Central memory CD4-positive, alpha-beta T cell (primary cell): ENCODE data around the gene NARS2.
"Not testable (repeated sequence)": the region's sequence is repeated elsewhere in the genome, so short reads cannot be mapped to it uniquely, and the experiment has no call there.

Experiments used
- DNase-seq: peaks from one replicate; pipeline ENCODE4 v3.0.0; 2022

Gene NARS2

DNA sequence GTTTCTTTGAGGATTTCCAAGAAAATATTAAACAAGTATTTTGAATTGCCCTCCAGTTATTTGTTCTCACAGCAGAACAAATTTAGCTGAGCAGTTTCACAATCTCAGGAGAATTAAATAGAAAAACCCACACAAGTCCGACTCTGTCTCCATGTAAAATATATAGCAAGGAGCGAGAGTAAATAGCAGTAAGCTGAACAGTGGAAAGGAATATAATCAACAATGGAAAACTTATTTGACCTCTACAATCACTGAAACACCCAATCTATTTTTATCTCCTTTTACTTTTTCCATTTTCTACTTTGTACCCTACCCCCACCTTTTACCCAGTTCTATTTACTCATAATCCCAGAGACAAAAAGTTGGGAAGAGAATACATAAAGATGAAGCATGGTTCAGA, 34.4 kb downstream of the NARS2 start:
- DNase-seq: no peak

DNA sequence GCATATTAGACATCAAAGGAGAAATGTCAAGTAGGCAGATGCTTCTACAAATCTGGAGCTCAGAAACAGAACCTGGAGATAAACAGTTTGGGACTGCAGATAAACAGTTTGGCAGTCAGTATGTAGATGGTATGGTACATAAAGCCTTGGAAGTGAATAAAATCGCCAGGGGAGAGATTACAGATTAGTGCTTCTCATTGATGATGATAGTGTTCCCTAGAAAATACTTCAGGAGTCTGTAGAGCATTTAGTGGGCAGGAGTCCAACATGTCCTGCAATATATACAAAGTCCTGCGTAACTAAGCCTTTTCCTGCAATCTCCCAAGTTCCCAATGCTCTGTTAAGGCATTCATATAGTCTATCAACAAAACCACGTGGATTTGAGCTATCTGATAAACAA, 35.2 kb downstream of the NARS2 start:
- DNase-seq: no peak

DNA sequence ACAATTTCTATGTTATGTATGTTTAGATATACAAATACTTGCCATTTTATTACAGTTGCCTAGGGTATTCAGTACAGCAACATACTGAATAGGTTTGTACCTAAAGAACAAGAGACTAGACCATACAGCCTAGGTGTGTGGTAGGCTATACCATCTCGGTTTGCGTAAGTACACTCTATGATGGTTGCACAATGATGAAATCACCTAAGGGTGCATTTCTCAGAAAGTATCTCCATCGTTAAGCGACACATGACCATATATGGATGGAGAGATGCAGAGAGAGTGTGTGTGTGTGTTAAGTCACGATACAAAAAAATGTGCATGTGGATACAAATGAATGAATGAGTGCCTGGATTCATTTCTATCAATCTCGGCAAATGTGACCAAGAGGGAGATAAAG, 37.7 kb downstream of the NARS2 start:
- DNase-seq: no peak

DNA sequence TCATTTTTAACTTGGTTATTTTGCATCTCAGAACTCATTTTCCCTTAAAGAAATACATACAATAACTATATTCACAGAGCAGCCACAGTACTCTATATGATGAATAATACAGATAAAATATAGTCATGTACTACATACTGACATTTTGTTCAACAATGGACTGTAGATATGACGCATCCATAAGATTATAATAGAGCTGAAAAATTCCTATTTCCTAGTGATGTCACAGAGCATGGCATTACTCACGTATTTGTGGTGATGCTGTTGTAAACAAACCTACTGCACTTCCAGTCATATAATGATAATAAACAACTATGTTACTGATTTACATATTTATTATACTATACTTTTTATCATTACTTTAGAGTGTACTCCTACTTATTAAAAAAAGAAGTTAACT, 38.7 kb downstream of the NARS2 start:
- no peak for DNase-seq

DNA sequence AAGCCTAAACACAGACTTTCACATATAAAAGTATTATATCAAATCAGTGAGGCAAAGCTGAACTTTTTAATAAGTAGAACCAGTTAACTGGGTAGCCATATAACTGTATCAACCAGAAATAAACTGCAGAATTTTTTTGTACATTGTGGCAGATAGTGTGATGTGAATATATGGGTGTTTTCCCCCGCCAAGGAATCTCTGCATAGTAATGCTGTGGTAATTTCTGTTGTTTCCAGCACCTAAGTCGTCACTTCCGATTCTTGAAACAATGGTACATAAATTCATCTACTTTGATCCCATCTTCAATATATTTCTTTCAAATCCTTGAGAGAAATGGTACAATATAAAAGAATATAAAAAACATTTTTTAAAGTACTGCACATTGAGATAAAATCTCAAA, 39.6 kb downstream of the NARS2 start:
- no peak for DNase-seq

DNA sequence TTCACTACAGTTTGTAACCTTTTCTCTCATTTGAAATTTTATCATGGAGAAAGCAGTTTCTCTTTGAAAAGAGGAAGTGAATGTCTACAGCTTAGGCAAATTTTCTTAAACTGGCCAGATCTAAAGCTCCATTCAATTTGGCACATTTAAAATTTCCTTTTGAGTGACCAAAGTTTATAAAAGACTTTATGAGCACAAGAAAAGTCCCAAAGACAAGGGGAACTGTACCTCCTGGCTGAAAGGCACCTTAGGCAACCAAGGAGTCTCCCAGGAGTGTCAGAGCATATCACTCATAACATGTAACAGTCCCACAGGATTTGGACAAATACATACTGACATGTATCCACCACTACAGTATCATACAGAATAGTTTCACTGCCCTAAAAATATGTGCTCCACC, 41.3 kb downstream of the NARS2 start:
- DNase-seq: no peak

GRCh38 chr11:78532991-78533390, 41.7 kb downstream of the NARS2 start:
- no peak for DNase-seq

DNA sequence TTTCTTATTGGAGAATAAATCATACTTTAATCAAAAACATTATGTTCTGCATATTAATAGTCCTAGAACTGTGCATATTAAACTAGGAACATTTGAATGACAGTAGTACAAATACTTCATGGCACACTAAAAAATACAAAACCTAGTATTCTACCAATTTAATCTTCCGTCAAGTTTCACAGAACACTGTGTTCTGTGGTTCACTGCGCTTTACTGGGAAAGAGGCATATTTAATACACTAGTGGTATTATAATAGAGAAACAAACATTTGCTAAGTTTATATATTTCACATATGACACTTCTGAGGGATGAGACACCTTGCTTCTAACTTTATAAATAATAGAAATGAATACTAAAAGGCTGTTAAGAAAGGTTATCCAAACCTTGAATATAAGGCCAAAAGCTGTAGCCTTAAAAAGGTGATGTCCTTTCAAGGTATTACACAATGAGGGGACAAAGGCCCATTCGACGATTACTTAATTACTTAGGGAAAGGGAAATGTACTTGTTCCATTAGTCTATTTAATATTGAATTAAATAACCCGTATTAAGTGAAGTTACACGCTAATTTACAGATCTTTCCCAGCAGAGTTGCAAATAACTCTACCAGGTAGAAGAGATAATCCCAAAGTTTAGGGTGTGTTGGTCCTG, 48.0 kb downstream of the NARS2 start:
- no peak for DNase-seq

- DNase-seq: no peak
Observed at GRCh38 chr11:78525720-78526119, 48.9 kb downstream of the NARS2 start.

DNA sequence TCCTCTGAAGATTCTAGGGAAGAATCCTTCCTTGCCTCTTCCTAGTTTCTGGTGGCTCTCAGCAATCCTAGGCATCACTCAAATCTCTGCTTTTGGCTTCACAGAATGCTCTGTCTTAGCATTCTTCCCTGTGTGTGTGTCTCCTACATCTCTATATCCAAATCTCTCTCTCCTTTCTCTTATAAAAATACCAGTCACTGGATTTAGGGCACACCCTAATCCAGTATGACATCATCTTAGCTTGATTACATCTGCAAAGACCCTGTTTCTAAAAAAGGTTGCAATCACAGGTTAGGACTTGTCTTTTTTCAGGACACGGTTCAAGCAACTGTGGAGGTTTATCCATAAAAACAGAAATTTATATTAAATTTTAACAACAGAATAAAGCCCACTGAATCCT, 54.4 kb downstream of the NARS2 start:
- DNase-seq: no peak

DNA sequence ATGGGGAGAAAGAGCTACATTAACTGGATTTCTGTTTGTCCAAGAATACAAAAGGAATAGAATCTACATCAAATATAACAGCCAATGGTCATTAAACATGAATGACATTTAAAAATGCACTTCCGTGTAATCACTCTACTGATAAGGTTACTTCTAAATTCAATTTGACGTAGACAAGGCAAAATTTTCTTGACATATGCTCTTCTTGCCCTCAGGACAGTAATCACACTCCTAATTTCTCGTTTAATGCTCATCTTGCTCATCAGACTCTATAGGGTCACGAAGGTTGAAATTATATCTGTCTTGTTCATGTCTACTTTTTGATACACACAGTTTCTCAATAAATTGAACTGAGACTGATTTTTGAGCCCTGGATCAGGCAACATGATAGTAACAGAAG, 58.4 kb downstream of the NARS2 start:
- no peak for DNase-seq

DNA sequence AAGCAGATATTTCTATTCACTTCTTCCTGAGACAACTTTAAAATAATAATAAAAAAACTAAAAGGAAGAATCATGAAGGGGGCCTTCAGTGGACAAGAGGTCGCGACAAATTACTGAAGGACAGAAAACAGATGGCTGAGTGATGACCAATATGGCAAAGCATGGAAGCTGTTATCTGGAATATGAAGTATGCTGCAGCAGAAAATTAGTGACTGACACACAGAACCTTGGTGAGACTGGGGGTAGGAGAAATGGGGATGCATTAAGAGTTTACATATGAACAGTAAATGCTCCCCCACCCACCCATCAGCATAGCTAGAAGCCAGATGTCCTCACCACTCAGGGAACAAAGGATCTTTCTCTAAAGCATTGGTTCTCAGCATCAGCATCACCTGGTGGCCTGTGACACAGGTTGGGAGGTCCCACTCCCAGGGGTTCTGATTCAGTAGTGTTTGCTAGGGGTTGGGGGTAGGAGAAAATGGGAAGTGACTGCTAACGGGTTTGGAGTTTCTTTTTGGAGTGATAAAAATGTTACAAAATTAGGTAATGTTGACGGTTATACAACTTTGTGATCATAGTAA, 59.7 kb downstream of the NARS2 start:
- no peak for DNase-seq

DNA sequence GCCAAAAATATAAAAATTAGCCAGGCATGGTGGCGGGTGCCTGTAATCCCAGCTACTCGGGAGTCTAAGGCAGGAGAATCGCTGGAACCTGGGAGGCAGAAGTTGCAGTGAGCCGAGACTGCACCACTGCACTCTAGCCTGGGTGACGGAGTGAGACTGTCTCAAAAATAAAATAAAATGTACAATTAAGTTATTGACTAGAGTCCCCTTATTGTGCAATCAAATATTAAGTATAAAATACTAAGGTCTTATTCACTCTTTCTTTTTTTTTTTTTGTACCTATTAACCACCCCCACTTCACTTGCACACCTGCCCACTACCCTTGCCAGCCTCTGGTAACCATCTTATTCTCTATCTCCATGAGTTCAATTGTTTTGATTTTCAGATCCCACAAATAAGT, 61.6 kb downstream of the NARS2 start:
- DNase-seq: not testable (repeated sequence)

DNA sequence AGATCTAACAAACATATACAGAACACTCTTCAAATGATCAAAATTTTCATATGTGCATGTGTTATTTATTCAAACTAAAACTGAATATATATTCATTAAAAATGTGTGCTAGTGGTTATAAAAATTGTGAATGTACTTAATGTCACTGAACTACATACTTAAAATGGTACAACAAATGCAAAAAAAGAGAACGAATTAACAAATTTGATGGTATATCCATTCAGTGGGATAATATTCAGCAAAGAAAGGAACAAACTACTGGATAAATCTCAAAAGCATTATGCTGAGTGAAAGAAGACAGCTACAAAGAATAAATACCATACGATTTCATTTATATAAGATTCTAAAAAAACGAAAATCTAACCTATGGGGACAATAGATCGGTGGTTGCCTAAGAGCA, 64.1 kb downstream of the NARS2 start:
- no peak for DNase-seq

GRCh38 chr11:78510025-78510596, 64.6 kb downstream of the NARS2 start:
- DNase-seq: no peak

GRCh38 chr11:78504708-78505107, 70.0 kb downstream of the NARS2 start:
- no peak for DNase-seq

GRCh38 chr11:78504181-78504580, 70.5 kb downstream of the NARS2 start:
- DNase-seq: no peak

DNA sequence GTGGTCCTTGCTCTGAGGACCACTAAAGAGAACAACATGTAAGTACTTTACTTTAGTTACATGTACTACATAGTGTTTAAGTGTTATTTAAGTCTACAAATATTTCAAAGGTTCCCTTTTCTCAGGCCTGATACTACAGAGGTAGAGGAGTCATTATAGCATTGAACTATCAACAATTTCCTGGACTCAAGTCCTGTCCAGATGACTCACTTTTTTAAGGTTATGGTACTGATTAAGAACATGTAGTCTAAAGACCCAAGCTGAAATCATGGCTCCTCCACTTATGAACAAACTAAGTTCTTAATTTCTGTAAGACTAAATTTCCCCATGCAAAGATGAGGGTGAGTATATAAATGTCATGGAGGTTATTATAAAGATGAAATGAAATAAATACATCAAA, 74.7 kb downstream of the NARS2 start:
- DNase-seq: no peak

GRCh38 chr11:78497293-78497692, 77.4 kb downstream of the NARS2 start:
- no peak for DNase-seq

- no peak for DNase-seq
Observed at GRCh38 chr11:78493413-78493975, 81.2 kb downstream of the NARS2 start.

- no peak for DNase-seq
Observed at GRCh38 chr11:78492973-78493372, 81.7 kb downstream of the NARS2 start.

- DNase-seq: no peak
Observed at GRCh38 chr11:78489184-78489583, 85.5 kb downstream of the NARS2 start.

GRCh38 chr11:78478536-78478935, 96.1 kb downstream of the NARS2 start:
- DNase-seq: no peak

DNA sequence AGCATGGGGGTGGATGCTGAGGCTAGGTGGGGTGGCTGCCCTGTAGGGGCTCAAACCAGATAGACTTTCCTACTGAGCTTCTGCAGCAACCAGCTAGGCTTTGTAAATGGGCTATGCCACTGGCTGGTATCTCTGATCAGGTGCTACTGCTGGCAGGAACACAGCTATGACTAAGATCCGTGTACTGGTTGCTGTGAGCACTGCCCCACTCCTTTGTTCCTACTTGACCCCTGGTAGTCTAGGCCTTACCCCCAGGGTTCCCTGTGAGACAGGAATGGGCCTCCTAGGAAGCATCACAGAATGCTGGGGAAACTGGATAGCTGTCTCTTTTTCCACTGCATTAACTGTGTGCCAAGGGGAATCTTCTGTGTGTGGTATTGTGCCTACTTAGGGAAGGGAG, 98.6 kb downstream of the NARS2 start:
- no peak for DNase-seq

DNA sequence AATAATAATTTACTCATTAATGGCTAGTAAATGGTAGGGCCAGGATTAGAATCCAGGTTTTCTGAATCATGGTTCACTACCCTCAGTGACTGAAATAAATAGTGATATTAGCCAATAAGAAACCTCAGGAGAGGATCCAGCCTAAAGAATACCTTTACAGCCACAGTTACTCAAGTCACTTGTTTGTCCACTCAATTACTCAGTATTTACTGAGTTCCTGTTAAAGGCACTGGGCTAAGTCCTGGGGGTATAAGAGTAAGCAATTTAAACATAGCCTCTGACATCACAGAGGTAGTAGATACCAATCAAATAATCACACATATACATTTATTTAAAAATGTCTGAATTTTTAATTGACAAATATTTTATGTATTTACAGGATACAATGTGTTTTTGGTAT, 100.2 kb downstream of the NARS2 start:
- no peak for DNase-seq
